ENCODE measurements around the gene EPHA1.
A peak's percentile ranks its signal among the peaks of the same experiment; 100 is the strongest.

The EPHA1 gene

GRCh38 chr7:143380260-143380645 is 28.4 kb downstream of the EPHA1 start:
- Histone ChIP-seq H3K4me2 (ENCODE audit: low read depth, low read length) (peak overlapping the region; percentile 83), H3K27ac (ENCODE audit: low read length) (peak overlapping the region; percentile 3; the same call in 1 of the 2 replicates), H3K4me3 (ENCODE audit: low read length) (peak overlapping the region; percentile 91), H3K9me2 (replicated peaks; ENCODE audit: insufficient read depth, low read length) (no peaks in the 10 kb centered on the region), H3K4me1 (ENCODE audit: low read length) (peaks cover 7% of the 10 kb centered on the region), H3K27me3 (replicated peaks; ENCODE audit: insufficient read depth, low read length) (no peaks in the 10 kb centered on the region), H3K79me2 (ENCODE audit: low read length) (no peaks in the 10 kb centered on the region), H3K36me3 (replicated peaks; ENCODE audit: insufficient read depth, low read length) (no peaks in the 10 kb centered on the region), H4K20me1 (ENCODE audit: insufficient read depth, low read length) (no peaks in the 10 kb centered on the region), H3K9me3 (replicated peaks; ENCODE audit: insufficient read depth, low read length) (no peaks in the 10 kb centered on the region), H3K9ac (ENCODE audit: low read length) (peak overlapping the region; percentile 59), H2AFZ (ENCODE audit: low read length) (peak overlapping the region; percentile 93), H3F3A (ENCODE audit: insufficient read depth, low read length) (no peaks in the 10 kb centered on the region)
- peak; percentile 91 for DNase-seq
- peak; percentile 89 for TF ChIP-seq CTCF (IDR thresholded peaks at IDR 0.05; ENCODE audit: low read length)
- no peak for TF ChIP-seq EZH2phosphoT487 (IDR thresholded peaks at IDR 0.05; ENCODE audit: low read length)
- TF ChIP-seq EZH2 (optimal IDR thresholded peaks at IDR 0.05; ENCODE audit: low read depth, low read length) = no peak

- Histone ChIP-seq H3K27me3 (replicated peaks; ENCODE audit: insufficient read depth, low read length) (no peaks in the 10 kb centered on the region), H3K79me2 (ENCODE audit: low read length) (no peaks in the 10 kb centered on the region), H3F3A (ENCODE audit: insufficient read depth, low read length) (no peaks in the 10 kb centered on the region), H3K36me3 (replicated peaks; ENCODE audit: insufficient read depth, low read length) (no peaks in the 10 kb centered on the region), H3K4me2 (ENCODE audit: low read depth, low read length) (peak overlapping the region; percentile 83), H3K9me2 (replicated peaks; ENCODE audit: insufficient read depth, low read length) (no peaks in the 10 kb centered on the region), H4K20me1 (ENCODE audit: insufficient read depth, low read length) (no peaks in the 10 kb centered on the region), H3K4me3 (ENCODE audit: low read length) (peak overlapping the region; percentile 91), H3K9me3 (replicated peaks; ENCODE audit: insufficient read depth, low read length) (no peaks in the 10 kb centered on the region), H3K9ac (ENCODE audit: low read length) (peak overlapping the region; percentile 59; the same call in 1 of the 2 replicates), H3K27ac (ENCODE audit: low read length) (no peak overlapping the region), H2AFZ (ENCODE audit: low read length) (peak overlapping the region; percentile 93), H3K4me1 (ENCODE audit: low read length) (peaks cover 7% of the 10 kb centered on the region)
- TF ChIP-seq CTCF (IDR thresholded peaks at IDR 0.05; ENCODE audit: low read length) (no peak), EZH2 (optimal IDR thresholded peaks at IDR 0.05; ENCODE audit: low read depth, low read length) (no peak), EZH2phosphoT487 (IDR thresholded peaks at IDR 0.05; ENCODE audit: low read length) (no peak)
- DNase-seq = no peak
These were observed 28.9 kb downstream of the EPHA1 start for GRCh38 chr7:143379611-143380259.

- Histone ChIP-seq H3K27ac (ENCODE audit: low read length) (no peak overlapping the region), H3K36me3 (replicated peaks; ENCODE audit: insufficient read depth, low read length) (no peaks in the 10 kb centered on the region), H4K20me1 (ENCODE audit: insufficient read depth, low read length) (no peaks in the 10 kb centered on the region), H3K4me2 (ENCODE audit: low read depth, low read length) (no peak overlapping the region), H3K4me3 (ENCODE audit: low read length) (no peak overlapping the region), H3K9me3 (replicated peaks; ENCODE audit: insufficient read depth, low read length) (no peaks in the 10 kb centered on the region), H3K9ac (ENCODE audit: low read length) (no peak overlapping the region), H3K9me2 (replicated peaks; ENCODE audit: insufficient read depth, low read length) (no peaks in the 10 kb centered on the region), H2AFZ (ENCODE audit: low read length) (no peak overlapping the region), H3K4me1 (ENCODE audit: low read length) (peaks cover 7% of the 10 kb centered on the region), H3K79me2 (ENCODE audit: low read length) (no peaks in the 10 kb centered on the region), H3F3A (ENCODE audit: insufficient read depth, low read length) (no peaks in the 10 kb centered on the region), H3K27me3 (replicated peaks; ENCODE audit: insufficient read depth, low read length) (no peaks in the 10 kb centered on the region)
- no peak for DNase-seq
- no peak for TF ChIP-seq CTCF (IDR thresholded peaks at IDR 0.05; ENCODE audit: low read length)
- no peak for TF ChIP-seq EZH2 (optimal IDR thresholded peaks at IDR 0.05; ENCODE audit: low read depth, low read length)
- no peak for TF ChIP-seq EZH2phosphoT487 (IDR thresholded peaks at IDR 0.05; ENCODE audit: low read length)
These were observed 32.3 kb downstream of the EPHA1 start for GRCh38 chr7:143376396-143376795.
